HT-29 (cell line): ENCODE data around the gene LAMTOR5. TPM values are rescaled to one million over a fixed set of nuclear protein-coding genes. Genes with fewer than 3 reads are reported as not detected.
A peak's percentile ranks its signal among the peaks of the same experiment; 100 is the strongest.
"Not testable (repeated sequence)": the region's sequence is repeated elsewhere in the genome, so short reads cannot be mapped to it uniquely, and the experiment has no call there.

Source experiments
- DNase-seq: peaks from one replicate; pipeline ENCODE4 v3.0.0-alpha.2; 2015; ENCODE audit warnings: low spot score
- total RNA-seq: library from RNA; depleted of rRNA; stranded (reverse); fragments of >200 nt; shearing (Covaris generic); gene quantifications from 2 replicates; pipeline ENCODE4 v1.2.3, GENCODE V29; 2014

The LAMTOR5 gene
- total RNA-seq, 1 experiment from 2014 or later, result 140 TPM

DNA sequence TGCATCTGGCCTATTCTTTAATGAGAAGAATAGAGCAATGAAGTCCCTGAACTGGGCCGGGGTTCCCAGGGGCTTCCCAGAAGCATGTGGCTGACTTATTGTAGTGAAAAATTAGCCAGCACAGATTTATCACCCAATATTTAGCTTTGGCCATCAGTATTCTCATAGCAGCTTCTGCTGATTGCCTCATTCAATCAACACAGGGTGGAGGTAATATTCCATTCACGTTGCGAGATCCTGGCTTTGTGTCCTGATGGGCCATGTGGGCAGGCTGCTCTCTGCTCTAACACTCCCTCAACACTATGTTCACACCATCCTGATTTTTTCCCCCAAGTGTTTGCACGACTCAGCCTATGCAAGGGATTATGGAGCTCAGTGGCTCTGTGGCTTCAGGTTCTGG lies 21.5 kb upstream of the LAMTOR5 start:
- no peak for DNase-seq

DNA sequence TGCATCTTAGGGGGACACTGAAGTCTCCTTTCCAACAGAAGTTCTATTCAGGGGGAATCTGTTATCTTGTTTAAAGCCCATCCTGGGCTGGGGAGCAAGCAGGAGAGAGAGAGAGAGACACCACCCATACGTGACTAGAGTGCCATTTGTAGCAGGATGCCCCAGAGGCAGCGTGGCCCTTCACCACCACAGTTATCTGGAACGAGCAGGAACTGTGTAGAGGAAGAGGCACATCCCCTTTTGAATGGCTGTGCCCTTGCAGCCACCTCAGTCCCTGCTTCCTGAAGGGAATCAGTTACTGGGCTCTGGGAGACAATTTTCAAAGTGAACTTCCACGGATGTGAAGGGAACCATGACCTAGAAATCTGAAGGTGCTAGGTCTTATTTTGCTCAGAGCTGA lies 19.4 kb upstream of the LAMTOR5 start:
- no peak for DNase-seq

DNA sequence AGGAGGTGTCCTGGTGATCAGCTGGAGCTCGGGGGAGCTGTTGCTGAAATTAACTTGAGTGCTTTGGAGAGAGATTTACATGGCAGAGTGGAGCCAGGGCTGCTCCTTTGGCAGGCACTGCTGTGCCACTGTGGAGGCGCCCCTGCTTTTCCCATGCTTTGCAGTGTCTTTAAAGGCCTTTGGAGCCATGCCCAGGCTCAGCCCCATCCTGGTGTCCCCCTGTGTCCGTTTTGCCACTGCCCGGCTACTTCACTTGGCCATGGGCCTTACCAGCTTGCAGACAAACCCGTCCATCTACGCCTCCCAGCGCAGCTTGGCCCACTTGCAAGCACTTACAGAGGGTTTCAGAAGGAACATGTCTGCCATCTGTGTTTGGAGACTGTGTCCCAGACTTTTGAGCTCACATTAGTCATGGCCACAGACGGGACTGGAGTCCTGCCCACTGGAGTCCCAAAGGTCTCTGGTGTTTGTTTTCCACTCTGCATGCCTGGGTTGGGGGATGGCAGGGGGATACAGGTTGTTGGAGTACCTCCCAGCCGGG lies 18.2 kb upstream of the LAMTOR5 start:
- DNase-seq, result no peak

DNA sequence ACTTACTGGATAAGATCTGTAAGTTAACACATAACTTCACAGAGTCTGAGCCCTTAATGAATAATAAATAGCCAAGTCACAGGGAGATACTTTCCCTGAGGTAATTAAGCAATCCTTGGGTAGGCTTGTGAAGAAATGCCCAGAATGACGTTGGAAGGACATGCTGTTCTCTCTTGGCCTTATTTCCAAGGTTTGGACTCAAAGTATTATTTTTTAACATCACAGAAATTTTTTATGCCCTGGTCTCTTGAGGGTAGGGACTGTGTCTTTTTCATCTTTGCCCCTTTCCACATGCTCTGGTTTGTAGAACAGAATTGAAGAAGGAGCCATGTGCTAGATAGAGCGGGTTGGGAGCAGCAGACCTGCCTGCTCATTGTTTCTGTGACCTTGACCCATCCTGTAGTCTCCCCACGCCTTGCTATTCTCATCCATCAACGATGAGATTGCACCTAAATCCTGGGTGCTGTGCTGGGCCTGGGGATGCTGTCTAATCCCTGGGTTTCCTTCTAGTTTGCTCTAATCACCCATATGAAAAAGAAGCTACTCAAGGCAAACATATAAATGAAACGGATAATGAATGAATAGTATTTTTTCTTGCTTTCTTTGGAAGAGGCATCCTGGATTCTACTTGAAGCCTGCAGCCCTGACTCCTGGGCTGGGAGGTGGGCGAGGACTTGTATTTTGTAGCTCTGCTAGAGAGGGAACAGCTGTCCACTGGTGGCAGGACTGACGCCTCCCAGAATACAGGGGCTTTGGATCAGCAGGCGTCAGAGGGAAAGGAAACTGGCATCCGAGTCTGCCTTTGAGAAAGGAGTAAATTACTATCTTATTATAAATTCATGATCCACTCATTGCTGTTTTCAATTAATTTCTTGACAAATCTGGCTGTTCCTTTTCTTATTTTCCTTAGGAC lies 17.5 kb upstream of the LAMTOR5 start:
- DNase-seq, result no peak

DNA sequence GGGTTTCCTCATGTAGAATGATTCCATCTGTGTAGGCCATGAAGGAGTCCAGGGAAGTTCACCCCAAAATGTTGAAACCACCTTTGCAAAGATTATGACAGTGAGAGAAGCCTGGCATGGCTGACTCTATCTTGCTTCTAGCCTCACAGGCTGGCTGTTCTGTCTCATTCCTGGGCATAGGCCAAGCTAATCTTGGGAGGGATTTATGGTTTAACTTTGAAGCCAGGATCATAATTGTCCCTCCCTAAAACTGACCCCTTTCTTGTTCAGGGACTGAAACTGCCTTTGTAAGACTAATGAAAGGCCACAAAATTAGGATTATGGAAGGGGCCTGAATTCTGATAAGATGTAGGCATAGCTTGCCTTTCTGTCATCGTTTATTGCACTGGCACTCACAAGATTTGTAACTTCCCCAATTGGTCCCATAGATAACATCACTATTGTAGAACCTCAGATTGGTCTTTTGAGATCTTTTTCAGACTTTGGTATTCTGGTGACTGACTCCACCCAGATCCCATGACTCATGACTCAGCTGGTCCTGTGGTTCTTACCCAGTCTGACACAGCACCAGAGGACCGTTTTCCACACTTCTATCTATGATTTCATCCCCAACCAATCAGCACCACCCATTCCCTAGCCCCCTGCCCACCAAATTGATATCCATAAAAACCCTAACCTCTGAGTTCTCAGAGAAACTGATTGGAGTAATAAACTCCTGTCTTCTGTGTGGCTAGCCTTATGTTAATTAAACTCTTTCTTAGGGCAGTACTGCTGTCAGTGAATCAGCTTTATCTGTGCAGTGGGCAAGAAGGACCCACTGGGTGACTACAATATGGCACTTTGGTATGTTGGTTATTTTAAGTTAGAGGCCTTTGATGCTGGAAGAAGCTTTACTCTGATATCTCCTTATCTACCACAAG lies 13.6 kb upstream of the LAMTOR5 start:
- DNase-seq, result no peak

DNA sequence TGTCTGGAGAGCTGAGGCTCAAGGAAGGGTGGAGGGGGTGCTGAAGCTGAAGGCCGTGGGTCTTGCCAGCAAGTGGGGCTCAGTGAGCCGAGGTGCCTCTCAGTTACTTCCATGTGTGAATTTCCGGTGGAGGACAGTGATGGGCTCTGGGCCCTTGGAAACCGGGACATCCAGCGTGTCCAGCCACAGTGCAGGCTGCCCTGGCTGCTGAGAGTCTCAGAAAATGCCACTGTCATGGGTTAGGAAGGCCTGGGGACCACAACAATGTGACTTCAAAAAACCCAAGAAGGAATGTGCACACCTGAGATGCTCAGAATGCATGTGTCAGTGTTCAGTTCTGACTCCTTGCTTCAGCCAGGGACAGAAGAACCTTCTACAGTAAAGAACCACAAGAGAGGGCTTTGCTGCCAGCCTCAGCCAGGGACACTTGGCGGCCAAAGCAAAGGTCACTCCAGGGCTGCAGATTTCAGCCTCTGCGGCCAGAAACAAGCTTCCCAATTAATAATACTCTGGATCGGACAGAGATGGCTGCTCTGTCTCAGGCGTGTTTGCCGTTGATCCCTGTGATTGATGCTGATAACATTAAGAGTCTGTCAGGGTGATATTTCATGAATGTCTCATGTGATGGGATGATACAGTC lies 12.6 kb upstream of the LAMTOR5 start:
- DNase-seq, result no peak

DNA sequence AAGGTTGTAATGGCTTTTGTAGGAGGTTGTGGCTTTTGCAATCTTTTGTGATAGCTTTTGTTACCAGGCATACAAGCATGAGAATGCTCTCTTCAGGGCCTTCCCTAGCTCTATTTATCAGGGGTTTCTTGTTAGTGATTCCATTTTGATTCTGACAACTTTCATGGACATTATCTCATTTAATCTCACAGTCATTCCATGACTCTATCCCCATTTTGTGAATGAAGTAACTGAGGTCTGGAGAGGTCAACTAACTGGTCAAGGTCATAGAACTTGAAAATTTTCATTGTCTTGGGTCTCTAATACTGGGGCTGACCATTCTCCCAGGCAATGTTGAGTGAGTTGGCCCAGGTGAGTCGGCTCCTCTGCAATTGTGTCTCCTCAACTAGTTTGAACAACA lies 11.2 kb upstream of the LAMTOR5 start:
- no peak for DNase-seq

DNA sequence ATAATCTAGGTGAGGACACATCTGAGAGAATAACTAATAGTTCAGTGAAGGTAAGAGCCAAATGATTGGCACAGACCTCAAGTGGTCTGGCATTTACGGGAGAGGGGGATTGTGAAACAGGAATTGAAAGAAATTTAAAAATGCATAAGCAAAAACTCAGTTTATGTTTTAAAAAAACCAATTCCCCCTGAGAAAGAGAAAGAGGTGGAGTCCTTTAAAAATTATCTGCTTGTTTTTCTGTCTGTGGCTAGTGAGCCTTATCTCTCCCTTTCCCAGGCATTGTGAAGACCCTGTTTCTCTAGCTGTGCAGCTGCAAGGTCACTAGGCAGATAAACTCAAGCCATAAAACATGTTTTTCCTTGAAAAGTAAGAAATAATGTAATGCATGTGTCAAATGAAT lies 5.6 kb upstream of the LAMTOR5 start:
- not testable (repeated sequence) for DNase-seq

DNA sequence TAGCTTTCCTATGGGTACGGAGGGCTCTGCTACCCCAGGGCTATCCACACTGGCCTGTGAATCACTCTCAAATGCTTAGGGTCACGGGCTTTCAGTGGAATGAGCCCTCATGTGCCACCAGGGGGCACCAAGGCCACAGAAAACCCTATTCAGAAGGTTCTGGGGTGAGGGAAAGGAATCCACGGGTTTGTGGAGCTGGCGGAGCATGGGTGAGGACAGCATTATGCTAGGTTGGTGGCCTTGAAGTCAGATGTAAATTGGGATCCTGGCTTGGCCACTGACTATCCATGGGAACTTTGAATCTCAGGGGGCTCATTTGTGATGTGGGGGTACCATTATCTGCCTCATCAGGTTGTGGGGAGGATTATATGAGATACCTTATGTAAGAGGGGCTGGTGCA lies 5.1 kb upstream of the LAMTOR5 start:
- peak; percentile 91 for DNase-seq

DNA sequence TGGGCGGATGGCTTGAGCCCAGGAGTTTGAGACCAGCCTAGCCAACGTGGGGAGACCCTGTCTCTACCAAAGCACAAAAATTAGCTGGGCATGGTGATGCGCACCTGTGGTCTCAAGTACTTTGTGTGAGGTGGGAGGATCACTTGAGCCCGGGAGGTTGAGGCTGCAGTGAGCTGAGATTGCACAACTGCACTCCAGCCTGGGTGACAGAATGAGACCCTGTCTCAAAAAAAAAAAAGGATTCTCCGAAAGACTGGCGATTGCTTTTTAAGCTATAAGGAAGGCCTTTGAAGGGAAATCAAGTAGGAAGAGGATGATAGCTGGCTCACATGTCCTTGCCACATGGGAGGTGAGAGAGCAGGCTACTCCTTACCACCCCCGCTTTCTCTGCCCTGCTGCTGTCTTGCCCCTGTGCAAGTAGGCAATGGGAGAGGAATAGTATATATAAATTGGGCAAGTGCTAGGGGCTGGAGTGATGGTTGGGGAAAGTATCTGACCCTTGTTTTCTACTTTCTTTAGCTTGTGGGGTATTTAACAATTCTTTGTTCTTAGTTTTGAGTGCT lies 3.8 kb upstream of the LAMTOR5 start:
- no peak for DNase-seq

DNA sequence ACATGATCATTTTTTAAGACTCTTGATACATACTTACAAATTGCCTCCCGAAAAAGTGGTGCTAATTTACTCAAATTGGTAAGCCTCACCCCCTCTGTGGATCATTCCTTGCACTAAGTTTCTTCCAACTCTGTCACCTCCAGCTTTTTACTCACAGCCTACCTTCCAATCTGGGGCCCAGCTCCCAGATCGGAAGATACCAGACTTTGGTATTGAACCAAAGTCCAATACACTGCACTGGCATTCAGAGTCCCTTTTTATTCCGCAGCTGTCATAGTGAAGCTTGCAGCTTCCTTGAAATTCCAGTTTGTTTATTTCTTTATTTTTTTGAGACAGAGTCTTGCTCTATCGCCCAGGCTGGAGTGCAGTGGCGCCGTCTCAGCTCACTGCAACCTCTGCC lies 1.8 kb upstream of the LAMTOR5 start:
- DNase-seq, result no peak

DNA sequence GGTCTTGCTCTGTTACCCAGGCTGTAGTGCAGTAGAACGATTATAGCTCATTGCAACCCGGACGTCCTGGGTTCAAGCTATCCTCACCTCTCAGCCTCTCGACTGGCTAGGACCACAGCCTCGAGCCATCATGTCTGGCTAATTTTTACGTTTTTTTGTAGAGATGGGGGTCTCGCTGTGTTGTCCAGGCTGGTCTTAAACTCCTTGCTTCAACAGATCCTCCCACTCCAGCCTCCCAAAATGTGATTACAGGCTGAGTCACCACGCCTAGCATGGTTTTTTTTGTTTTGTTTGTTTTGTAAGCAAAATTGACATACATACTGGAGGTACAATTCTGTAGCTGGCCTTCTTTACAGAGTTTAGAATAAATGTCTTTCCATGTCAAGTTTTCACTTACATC lies 994 bp upstream of the LAMTOR5 start:
- DNase-seq, result no peak

DNA sequence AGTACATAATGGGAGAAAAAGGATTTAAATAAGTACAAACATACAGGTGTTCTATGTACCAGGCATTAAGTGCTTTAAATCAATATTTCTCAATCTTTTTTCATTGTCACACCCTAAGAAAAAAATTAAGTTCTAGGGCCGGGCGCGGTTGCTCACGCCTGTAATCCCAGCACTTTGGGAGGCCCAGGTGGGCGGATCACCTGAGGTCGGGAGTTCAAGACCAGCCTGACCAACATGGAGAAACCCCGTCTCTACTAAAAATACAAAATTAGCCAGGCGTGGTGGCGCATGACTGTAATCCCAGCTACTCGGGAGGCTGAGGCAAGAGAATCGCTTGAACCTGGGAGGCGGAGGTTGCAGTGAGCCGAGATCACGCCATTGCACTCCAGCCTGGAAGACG lies 1.1 kb downstream of the LAMTOR5 start:
- DNase-seq, result not testable (repeated sequence)

DNA sequence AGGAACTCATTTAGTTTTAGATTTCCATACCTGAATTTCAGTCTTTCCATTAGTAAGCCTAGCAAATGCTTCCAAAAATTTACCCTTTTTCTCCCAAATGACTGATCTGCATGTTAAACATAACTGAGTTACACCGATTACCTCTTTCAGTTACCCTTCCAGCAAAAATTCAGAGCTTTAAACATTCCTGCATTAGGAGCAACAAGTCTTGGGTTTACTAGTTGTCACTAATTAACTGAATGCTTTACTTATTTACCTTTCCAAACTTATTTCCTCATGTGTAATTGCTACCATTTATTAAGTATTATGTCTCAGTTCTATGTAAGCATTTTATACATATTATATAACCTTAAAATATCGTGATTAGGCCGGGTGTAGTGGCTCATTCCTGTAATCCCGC lies 3.1 kb downstream of the LAMTOR5 start:
- no peak for DNase-seq

DNA sequence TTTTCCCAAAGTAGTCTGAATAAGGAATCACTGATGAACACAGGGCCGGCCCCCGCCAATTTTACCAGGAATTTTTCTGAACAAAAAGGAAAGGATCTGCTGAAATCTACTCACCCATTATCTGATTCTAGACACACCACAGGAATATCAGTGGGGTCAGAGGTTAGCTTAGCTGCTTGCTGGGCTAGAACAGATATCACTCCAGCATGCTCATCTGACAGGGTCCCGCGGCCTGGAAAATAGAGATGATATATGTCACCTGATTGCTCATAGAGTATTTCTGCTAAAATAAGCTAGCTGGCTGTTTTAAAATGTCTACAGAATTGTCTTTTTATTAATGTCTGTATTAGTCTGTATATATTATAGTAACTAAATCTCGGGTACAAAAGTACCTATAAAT lies 3.7 kb downstream of the LAMTOR5 start:
- DNase-seq, result no peak

DNA sequence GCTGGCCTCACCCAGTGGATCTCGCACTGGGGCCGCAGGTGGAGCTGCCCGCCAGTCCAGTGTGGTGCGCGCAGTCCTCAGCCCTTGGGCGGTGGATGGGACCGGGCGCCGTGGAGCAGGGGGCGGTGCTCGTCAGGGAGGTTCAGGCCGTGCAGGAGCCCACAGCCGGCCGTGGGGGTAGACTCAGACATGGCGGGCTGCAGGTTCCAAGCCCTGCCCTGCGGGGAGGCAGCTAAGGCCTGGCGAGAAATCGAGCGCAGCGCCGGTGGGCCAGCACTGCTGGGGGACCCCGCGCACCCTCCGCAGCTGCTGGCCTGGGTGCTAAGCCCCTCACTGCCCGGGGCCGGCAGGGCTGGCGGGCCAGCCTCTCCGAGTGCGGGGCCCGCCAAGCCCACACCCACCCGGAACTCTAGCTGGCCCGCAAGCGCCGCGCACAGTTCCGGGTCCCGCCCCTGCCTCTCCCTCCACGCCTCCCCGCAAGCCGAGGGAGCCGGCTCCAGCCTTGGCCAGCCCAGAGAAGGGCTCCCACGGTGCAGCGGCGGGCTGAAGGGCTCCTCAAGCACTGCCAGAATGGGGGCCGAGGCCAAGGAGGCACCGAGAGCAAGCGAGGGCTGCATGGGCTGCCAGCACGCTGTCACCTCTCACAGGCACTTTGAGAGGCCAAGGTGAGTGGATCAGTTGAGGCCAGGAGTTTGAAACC lies 11.1 kb downstream of the LAMTOR5 start:
- not testable (repeated sequence) for DNase-seq

DNA sequence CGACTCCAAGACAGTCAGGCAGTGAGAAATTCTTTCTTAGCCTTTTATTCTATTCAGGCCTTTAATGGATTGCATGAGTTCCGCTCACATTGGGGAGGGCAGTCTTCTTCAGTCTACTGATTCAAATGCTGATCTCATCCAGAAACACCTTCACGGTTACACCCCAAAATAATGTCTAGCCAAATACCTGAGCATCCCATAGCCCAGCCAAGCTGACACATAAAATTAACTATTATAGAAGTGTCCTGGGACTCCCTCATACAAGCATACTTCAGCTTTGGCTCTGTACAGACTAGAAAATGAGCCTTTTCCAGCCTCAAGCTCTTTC lies 13.0 kb downstream of the LAMTOR5 start:
- no peak for DNase-seq

DNA sequence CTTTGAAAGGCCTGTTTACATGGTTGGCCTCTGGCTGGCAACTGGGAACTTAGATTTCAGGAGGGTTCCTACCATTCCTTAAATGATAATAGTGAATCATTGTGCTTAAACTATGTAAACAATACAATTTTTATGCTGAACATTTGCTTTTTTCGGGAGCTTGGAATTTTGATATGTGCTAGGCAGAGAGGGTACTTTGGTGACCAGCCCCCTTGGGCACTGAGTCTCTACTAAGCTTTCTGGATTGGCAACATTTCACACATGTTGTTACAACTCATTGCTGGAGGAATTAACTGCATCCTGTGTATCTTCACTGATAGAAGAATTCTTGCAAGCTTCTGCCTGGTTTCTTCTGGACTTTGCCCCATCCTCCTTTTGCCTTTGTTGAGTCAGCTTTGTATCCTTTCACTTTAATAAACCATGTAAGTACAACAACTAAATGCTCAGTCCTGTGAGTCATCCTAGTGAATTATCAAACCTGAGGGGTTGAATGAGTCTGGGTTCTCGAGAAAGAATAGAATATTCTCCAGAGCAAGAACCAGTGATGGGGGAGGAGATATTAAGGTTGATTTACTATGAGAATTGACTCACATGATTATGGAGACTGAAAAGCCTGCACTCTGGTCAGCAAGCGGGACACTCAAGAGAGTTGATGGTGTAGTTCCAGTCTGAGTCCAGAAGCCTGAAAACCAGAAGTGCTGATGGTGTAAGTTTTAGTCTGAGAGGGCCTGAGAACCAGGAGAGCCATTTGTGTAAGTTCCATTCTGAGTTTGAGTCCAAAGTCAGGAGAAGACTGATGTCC lies 13.6 kb downstream of the LAMTOR5 start:
- DNase-seq, result peak; percentile 74

DNA sequence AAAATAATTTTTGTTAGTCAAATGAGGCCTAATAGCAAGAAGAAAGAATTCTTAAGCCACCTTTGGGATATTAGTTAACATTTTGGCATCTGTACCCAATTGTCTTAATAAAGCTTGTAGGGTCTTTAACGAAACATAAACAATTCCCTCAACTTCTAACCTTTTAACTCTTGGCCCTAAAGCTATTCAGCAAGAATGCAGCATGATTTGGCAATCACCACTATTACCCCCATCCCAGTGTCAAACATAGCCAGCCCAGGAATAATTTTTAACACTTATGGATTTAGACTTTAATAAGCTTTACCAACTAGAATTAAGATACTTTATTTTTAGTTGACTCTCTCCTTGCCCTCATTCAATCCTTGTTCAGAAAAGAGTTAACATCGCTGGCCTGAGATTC lies 14.2 kb downstream of the LAMTOR5 start:
- no peak for DNase-seq

DNA sequence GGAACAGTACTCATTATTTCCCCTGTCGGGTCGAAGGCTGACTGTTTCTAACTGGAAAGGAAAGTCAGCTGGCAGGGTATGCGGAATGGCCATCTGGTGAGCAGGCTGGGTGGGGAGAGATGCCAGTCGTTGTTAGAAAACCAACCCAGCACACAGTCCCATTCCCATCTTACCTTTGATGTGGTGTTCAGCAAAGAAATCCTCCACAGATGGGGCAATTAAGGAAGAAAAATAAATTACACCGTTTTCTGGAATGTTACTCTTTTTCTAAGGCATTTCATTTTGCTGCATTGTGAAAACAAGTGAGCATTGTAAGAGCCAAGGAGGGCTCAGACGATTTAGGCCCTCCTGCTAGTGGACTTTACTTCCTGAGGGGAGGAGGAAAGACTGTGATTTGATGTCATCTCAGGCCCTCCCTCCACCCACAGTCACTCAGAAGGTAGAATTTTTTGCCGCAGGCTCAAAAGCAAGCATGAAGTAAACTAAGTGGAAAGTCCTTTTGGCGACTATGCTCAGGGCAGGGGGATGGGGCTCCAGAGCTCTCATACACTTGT lies 16.7 kb downstream of the LAMTOR5 start, which contains the start of gene SLC16A4:
Gene SLC16A4, minus strand, starts transcription at position 335 of the 554 bp plus-strand sequence. CDS start 1,703 bp downstream, outside the sequence.
- peak; percentile 60 for DNase-seq
